PFSK-1 (cell line): Measurements from ENCODE around the gene GDF9.

Experiments
- FOXP2 ChIP-seq: optimal IDR thresholded peaks from 2 replicates; pipeline ENCODE3; 2011; ENCODE audit warnings: borderline replicate concordance, control low read depth, inconsistent platforms; ENCODE audit not compliant: insufficient read depth; ENCODE audit errors: extremely low read length, extremely low read depth
- POLR2AphosphoS5 ChIP-seq: IDR thresholded peaks from 2 replicates; pipeline ENCODE4 v1.6.1; 2012; ENCODE audit warnings: low read depth, mild to moderate bottlenecking, control low read depth, low read length, moderate library complexity
- SIN3A ChIP-seq: IDR thresholded peaks from 2 replicates; pipeline ENCODE4 v1.6.1; 2012; ENCODE audit warnings: mild to moderate bottlenecking, low read length, moderate library complexity, borderline replicate concordance; ENCODE audit not compliant: insufficient read depth
- TAF1 ChIP-seq: IDR thresholded peaks from 2 replicates; pipeline ENCODE4 v1.6.1; 2012; ENCODE audit warnings: low read length, control low read depth, borderline replicate concordance; ENCODE audit not compliant: insufficient read depth
- TF ChIP-seq, protein P1 (sequence below), 2 experiments: IDR thresholded peaks; 2 replicates each; pipeline versions ENCODE4 v1.6.1 to v1.8.0; 2011 to 2012; ENCODE audit warnings: low read depth in 2 of 2, low read length in 2 of 2, control low read depth in 1 of 2, inconsistent platforms in 1 of 2, mild to moderate bottlenecking in 1 of 2, moderate library complexity in 1 of 2; ENCODE audit not compliant: insufficient read depth in 1 of 2

Gene GDF9

GRCh38 chr5:132832612-132833011 is 33.7 kb downstream of the GDF9 start:
- TF ChIP-seq, protein P1, sequence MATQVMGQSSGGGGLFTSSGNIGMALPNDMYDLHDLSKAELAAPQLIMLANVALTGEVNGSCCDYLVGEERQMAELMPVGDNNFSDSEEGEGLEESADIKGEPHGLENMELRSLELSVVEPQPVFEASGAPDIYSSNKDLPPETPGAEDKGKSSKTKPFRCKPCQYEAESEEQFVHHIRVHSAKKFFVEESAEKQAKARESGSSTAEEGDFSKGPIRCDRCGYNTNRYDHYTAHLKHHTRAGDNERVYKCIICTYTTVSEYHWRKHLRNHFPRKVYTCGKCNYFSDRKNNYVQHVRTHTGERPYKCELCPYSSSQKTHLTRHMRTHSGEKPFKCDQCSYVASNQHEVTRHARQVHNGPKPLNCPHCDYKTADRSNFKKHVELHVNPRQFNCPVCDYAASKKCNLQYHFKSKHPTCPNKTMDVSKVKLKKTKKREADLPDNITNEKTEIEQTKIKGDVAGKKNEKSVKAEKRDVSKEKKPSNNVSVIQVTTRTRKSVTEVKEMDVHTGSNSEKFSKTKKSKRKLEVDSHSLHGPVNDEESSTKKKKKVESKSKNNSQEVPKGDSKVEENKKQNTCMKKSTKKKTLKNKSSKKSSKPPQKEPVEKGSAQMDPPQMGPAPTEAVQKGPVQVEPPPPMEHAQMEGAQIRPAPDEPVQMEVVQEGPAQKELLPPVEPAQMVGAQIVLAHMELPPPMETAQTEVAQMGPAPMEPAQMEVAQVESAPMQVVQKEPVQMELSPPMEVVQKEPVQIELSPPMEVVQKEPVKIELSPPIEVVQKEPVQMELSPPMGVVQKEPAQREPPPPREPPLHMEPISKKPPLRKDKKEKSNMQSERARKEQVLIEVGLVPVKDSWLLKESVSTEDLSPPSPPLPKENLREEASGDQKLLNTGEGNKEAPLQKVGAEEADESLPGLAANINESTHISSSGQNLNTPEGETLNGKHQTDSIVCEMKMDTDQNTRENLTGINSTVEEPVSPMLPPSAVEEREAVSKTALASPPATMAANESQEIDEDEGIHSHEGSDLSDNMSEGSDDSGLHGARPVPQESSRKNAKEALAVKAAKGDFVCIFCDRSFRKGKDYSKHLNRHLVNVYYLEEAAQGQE (IDR thresholded peaks at IDR 0.05; ENCODE audit: insufficient read depth in 1 of 2, low read depth in 2 of 2, low read length in 2 of 2) = no peak
- TF ChIP-seq FOXP2 (no peak), TAF1 (no peak), POLR2AphosphoS5 (no peak), SIN3A (no peak)

DNA sequence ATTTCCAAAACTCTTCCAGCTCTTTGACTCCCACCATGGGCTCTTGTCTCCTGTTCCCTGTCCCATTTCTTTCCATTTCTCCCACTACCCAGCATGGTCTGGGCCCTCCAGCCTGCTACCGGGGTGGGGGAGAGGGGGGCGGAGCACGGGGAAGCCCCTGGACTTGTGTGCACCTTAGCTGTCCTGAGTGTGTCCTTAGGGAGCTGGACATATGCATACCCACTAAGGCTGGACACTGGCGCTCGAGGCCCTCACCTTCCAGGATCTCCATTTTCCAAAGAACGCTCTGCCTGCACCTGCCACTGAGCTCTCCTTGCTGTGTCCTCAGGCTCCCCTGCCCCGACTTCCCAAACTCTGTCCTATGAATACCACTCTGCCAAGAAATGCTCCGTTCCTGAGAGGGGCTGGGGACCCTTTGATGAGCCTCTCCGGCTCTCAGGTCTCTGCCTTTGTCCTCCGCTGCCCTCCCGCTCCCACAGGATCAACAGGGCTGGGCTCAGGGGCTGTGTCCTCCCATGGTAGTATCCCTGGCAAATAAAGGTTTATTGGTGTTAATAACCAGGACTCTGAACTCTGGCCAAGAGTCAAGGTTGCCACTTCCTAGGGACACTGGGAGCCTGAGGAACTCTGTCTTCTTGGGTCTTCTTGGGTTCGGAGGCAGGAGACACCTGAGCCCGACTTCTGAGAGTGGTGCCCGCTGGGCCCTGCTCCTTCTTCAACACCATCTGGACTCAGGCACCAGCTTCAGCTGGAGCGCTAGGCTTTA is 35.0 kb downstream of the GDF9 start:
- TF ChIP-seq SIN3A (no peak), TAF1 (no peak)
- TF ChIP-seq, protein P1 (IDR thresholded peaks at IDR 0.05; ENCODE audit: insufficient read depth in 1 of 2, low read depth in 2 of 2, low read length in 2 of 2) = no peak

GRCh38 chr5:132830436-132831094 is 35.7 kb downstream of the GDF9 start, which contains the start of gene SHROOM1:
Gene SHROOM1, minus strand, starts transcription at chr5:132830647. Its CDS starts 4,507 bp downstream, at chr5:132826140.
- TF ChIP-seq FOXP2 = peak; percentile 21
- no peak for TF ChIP-seq POLR2AphosphoS5
- TF ChIP-seq, protein P1 (IDR thresholded peaks at IDR 0.05; ENCODE audit: insufficient read depth in 1 of 2, low read depth in 2 of 2, low read length in 2 of 2) = no peak

- TF ChIP-seq TAF1 (no peak), FOXP2 (peak; percentile 35), POLR2AphosphoS5 (no peak), SIN3A (no peak)
- TF ChIP-seq, protein P1 (IDR thresholded peaks at IDR 0.05; ENCODE audit: insufficient read depth in 1 of 2, low read depth in 2 of 2, low read length in 2 of 2) = 0 out of 4 replicates have a peak, but pooled peaks of 1 of the 2 experiments have one; percentile 10
Observed at GRCh38 chr5:132829742-132830435, 36.4 kb downstream of the GDF9 start.
